Measurements from ENCODE around the gene TANC1. TPM values are rescaled to one million over a fixed set of nuclear protein-coding genes. Genes with fewer than 3 reads are reported as not detected.

Gene TANC1
- total and polyA plus RNA-seq, 2 of the 4 experiments (the other 2 are of a cell fraction): 10.2 to 12.9 TPM

DNA sequence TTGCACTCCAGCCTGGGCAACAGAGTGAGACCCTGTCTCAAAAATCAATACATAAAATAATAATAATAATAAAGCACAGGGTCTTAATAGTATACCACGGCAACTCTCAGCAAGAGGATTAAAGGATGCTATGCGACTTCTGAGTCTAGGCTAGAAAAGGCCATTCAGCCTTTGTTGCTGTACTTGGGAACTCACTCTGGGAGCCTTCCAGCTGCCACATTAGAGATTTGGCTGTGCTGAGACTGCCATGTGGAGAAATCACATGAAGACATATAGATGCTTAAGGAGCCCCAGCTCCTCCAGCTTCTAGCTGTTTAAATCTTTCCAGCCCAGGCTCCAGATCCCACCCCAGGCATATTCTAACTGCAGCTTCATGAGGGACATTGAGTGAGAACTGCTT, 8.2 kb upstream of the TANC1 start:
- H4K20me1 ChIP-seq (ENCODE audit: insufficient read depth, low read length): no peaks in the 10 kb centered on the region
- no peak overlapping the region for H3K23ac ChIP-seq (ENCODE audit: low read depth, low read length)
- no peak overlapping the region for H2BK20ac ChIP-seq (ENCODE audit: low read depth, low read length)
- H3K4me2 ChIP-seq (ENCODE audit: low read depth, low read length): no peak overlapping the region
- intact Hi-C loops (cut with micrococcal nuclease) (no loop called here), in situ Hi-C loops (cut with MboI; ENCODE audit: low sequenced_read_pairs) (no loop called here), dilution Hi-C loops (cut with HindIII; ENCODE audit: low sequenced_read_pairs, unreplicated experiment) (no loop called here)
- no peak overlapping the region for H4K5ac ChIP-seq (ENCODE audit: low read depth, low read length)
- no peak overlapping the region for H3K18ac ChIP-seq (ENCODE audit: low read depth, low read length)
- no peak overlapping the region for H3K9ac ChIP-seq (ENCODE audit: low read depth, low read length)
- ATAC-seq (ENCODE audit: low read depth): no peak
- H2AFZ ChIP-seq (replicated peaks; ENCODE audit: low read length, poor library complexity): no peak overlapping the region
- H3K27me3 ChIP-seq (ENCODE audit: control insufficient read depth, insufficient read depth, low read length): no peaks in the 10 kb centered on the region
- no peak overlapping the region for H3K27ac ChIP-seq (ENCODE audit: insufficient read depth, low read length)
- no peak overlapping the region for H3K14ac ChIP-seq (replicated peaks; ENCODE audit: low read depth, low read length)
- H4K8ac ChIP-seq (ENCODE audit: low read depth in 2 of 2, low read length in 2 of 2): no peak overlapping the region
- DNase-seq: no peak
- H3K9me3 ChIP-seq (ENCODE audit: control insufficient read depth, insufficient read depth, low read length): no peaks in the 10 kb centered on the region
- H3K4ac ChIP-seq (ENCODE audit: low read depth, low read length): no peak overlapping the region
- H4K91ac ChIP-seq (ENCODE audit: insufficient read depth, low read depth, low read length): no peak overlapping the region
- ChIA-PET CTCF (no interaction called here), POLR2A (ENCODE audit: unreplicated experiment) (no interaction called here)
- BruUV-seq (replicated peaks): no TSS peak
- no peak overlapping the region for H3K56ac ChIP-seq (ENCODE audit: extremely low read depth, insufficient read depth, low read length)
- no peak overlapping the region for H2BK15ac ChIP-seq (ENCODE audit: low read depth, low read length)
- no peak overlapping the region for H2BK120ac ChIP-seq (ENCODE audit: low read depth, low read length)
- no CpG with 5 or more reads among the region's 2 CpGs for WGBS, 2 experiments (ENCODE audit: extremely low coverage in 2 of 2, insufficient read length in 1 of 2)
- no peak overlapping the region for H3K4me3 ChIP-seq (ENCODE audit: insufficient read depth, low read depth, low read length)
- no peak for TF ChIP-seq FOS (IDR thresholded peaks at IDR 0.05; ENCODE audit: low read depth, low read length)
- TF ChIP-seq SMC3 (IDR thresholded peaks at IDR 0.05; ENCODE audit: low read depth, low read length): no peak
- TF ChIP-seq, protein P1, sequence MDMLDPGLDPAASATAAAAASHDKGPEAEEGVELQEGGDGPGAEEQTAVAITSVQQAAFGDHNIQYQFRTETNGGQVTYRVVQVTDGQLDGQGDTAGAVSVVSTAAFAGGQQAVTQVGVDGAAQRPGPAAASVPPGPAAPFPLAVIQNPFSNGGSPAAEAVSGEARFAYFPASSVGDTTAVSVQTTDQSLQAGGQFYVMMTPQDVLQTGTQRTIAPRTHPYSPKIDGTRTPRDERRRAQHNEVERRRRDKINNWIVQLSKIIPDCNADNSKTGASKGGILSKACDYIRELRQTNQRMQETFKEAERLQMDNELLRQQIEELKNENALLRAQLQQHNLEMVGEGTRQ (IDR thresholded peaks at IDR 0.05; ENCODE audit: low read depth, low read length): no peak
- no peaks in the 10 kb centered on the region for H3K79me1 ChIP-seq (ENCODE audit: low read depth in 1 of 2, low read length in 2 of 2)
- H2AK5ac ChIP-seq (ENCODE audit: low read depth, low read length): no peak overlapping the region
- no peaks in the 10 kb centered on the region for H3K36me3 ChIP-seq (ENCODE audit: control insufficient read depth, insufficient read depth, low read length)
- H2AK9ac ChIP-seq (replicated peaks; ENCODE audit: low read depth, low read length, poor library complexity): no peak overlapping the region
- no peak overlapping the region for H2BK5ac ChIP-seq (ENCODE audit: low read depth, low read length, poor library complexity, severe bottlenecking)
- no peaks in the 10 kb centered on the region for H3K9me1 ChIP-seq (ENCODE audit: insufficient read depth, low read length)
- no peaks in the 10 kb centered on the region for H3K4me1 ChIP-seq (ENCODE audit: control insufficient read depth, insufficient read depth, low read length)

Measured in IMR-90 (cell line).